Keratinocyte (primary cell): ENCODE results near the gene DENND4C.

Experiments
- EZH2 ChIP-seq: IDR thresholded peaks from one replicate; pipeline ENCODE4 v1.6.1; 2012; ENCODE audit warnings: inconsistent platforms, mild to moderate bottlenecking, low read length, moderate library complexity
- TF ChIP-seq, protein P1 (sequence below), 3 experiments: IDR thresholded peaks in 1 of 3; conservative IDR thresholded peaks in 1 of 3; optimal IDR thresholded peaks in 1 of 3; 2 replicates in 2 of 3; 3 replicates in 1 of 3; pipeline versions ENCODE3 to v1.5.1; 2011; ENCODE audit warnings: low read length in 3 of 3, mild to moderate bottlenecking in 3 of 3, moderate library complexity in 2 of 3, control low read depth in 1 of 3, inconsistent platforms in 1 of 3; ENCODE audit not compliant: insufficient read depth in 2 of 3; ENCODE audit errors: extremely low read depth in 1 of 3

DNA sequence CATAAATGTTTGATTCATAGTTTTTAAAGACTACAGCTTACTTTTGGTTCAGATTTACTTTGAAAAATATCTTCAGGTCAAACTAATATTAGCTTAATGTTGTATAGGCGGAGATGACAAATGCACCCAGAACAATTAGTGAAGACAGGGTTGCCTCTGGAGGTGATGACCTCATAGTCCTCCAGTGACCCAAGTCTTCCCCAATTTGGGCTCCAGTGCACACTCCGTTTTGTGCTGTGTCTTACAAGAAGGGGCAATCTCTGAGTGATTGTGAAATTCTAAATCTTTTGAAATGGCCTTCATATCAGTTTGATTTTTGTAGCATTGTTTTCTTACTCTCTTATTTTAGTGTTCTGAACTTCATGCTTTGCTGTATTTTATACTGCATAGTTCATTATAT lies 57.6 kb downstream of the DENND4C start:
- no peak for TF ChIP-seq EZH2
- TF ChIP-seq, protein P1, sequence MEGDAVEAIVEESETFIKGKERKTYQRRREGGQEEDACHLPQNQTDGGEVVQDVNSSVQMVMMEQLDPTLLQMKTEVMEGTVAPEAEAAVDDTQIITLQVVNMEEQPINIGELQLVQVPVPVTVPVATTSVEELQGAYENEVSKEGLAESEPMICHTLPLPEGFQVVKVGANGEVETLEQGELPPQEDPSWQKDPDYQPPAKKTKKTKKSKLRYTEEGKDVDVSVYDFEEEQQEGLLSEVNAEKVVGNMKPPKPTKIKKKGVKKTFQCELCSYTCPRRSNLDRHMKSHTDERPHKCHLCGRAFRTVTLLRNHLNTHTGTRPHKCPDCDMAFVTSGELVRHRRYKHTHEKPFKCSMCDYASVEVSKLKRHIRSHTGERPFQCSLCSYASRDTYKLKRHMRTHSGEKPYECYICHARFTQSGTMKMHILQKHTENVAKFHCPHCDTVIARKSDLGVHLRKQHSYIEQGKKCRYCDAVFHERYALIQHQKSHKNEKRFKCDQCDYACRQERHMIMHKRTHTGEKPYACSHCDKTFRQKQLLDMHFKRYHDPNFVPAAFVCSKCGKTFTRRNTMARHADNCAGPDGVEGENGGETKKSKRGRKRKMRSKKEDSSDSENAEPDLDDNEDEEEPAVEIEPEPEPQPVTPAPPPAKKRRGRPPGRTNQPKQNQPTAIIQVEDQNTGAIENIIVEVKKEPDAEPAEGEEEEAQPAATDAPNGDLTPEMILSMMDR (optimal IDR thresholded peaks at IDR 0.05 in 1 of 3, IDR thresholded peaks at IDR 0.05 in 1 of 3, conservative IDR thresholded peaks at IDR 0.05 in 1 of 3; ENCODE audit: extremely low read depth in 1 of 3, insufficient read depth in 2 of 3, low read length in 3 of 3) = no peak
